ENCODE results near the gene KIAA0513.

DNA sequence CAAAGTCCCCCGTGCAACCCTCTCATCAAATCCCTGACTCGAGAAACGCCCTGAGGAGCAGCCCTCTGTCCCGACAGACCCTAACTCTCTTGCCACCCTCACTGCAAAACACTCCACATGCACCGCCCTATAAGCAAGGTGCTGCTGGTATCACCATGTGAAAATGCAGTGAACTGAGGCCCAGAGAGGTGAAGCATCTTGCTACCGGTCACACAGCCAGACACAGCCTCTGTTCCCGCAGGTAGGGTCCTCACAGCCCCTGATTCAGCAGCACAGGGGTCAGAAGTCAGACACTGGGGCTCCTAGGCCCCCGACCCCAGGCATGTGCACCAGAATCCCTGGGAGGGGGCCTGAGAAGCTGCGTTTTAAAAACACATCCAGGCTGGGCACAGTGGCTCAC, 83.6 kb downstream of the KIAA0513 start:
- TF ChIP-seq CTCF (IDR thresholded peaks at IDR 0.05 in 4 of 5, conservative IDR thresholded peaks at IDR 0.05 in 1 of 5) (no peak), POLR2A (IDR thresholded peaks at IDR 0.05) (no peak)

Data from gastrocnemius medialis (tissue), 4 donors.